K562 (cell line): ENCODE measurements around the gene COX6B2. TPM values are rescaled to one million over a fixed set of nuclear protein-coding genes. Genes with fewer than 3 reads are reported as not detected.

Source experiments
- CXXC5 ChIP-seq: fragments of 250-450 bp; sonication (Bioruptor Pico); IDR thresholded peaks from 2 replicates; pipeline ENCODE4 v1.8.0; 2022; ENCODE audit warnings: inconsistent platforms, mild to moderate bottlenecking, moderate library complexity
- EP400 ChIP-seq: fragments of 450-650 bp; IDR thresholded peaks from 2 replicates; pipeline ENCODE4 v1.6.1; 2017; ENCODE audit warnings: antibody characterized with exemption, mild to moderate bottlenecking, moderate library complexity
- FOXJ3 ChIP-seq: sonication (generic); formaldehyde crosslinking; IDR thresholded peaks from 2 replicates; pipeline ENCODE4 v1.4.0; 2020; ENCODE audit warnings: mild to moderate bottlenecking, missing genetic modification reagents
- HLTF ChIP-seq: fragments of 450-650 bp; IDR thresholded peaks from 2 replicates; pipeline ENCODE4 v1.6.1; 2016
- IRF2 ChIP-seq: sonication (generic); formaldehyde crosslinking; IDR thresholded peaks from 2 replicates; pipeline ENCODE4 v1.8.1; 2022; ENCODE audit warnings: mild to moderate bottlenecking, missing genetic modification reagents
- MCM5 ChIP-seq: fragments of 450-650 bp; IDR thresholded peaks from 2 replicates; pipeline ENCODE4 v1.6.1; 2016; ENCODE audit warnings: low read depth
- NFE2 ChIP-seq: IDR thresholded peaks from 2 replicates; pipeline ENCODE4 v1.6.1; 2014; ENCODE audit warnings: antibody characterized with exemption, low read depth
- PHF8 ChIP-seq: fragments of 200-600 bp; sonication (generic); IDR thresholded peaks from 2 replicates; pipeline ENCODE4 v1.6.1; 2012; ENCODE audit warnings: mixed run types, mild to moderate bottlenecking, inconsistent platforms, low read length, moderate library complexity, borderline replicate concordance
- RHOXF2B ChIP-seq: fragments of 250-450 bp; sonication (Bioruptor Pico); conservative IDR thresholded peaks from 2 replicates; pipeline ENCODE4 v1.5.1; 2021
- TCF3 ChIP-seq: sonication (generic); formaldehyde crosslinking; IDR thresholded peaks from 2 replicates; pipeline ENCODE4 v1.4.0; 2020; ENCODE audit warnings: mild to moderate bottlenecking, missing genetic modification reagents
- ZNF121 ChIP-seq: sonication (generic); formaldehyde crosslinking; conservative IDR thresholded peaks from 2 replicates; pipeline ENCODE4 v1.8.0; 2022; ENCODE audit warnings: missing genetic modification reagents
- ZNF263 ChIP-seq: sonication (generic); formaldehyde crosslinking; IDR thresholded peaks from 2 replicates; pipeline ENCODE4 v1.8.0; 2022; ENCODE audit warnings: mild to moderate bottlenecking, missing genetic modification reagents, borderline replicate concordance
- ZNF3 ChIP-seq: fragments of 250-450 bp; sonication (Bioruptor Pico); IDR thresholded peaks from 2 replicates; pipeline ENCODE4 v1.5.0; 2021; ENCODE audit warnings: mild to moderate bottlenecking, moderate library complexity
- ZNF57 ChIP-seq: fragments of 450-650 bp; formaldehyde crosslinking; IDR thresholded peaks from 2 replicates; pipeline ENCODE4 v1.4.0; 2020; ENCODE audit warnings: mild to moderate bottlenecking, moderate library complexity
- ZNF764 ChIP-seq: fragments of 250-450 bp; sonication (Bioruptor Pico); IDR thresholded peaks from 2 replicates; pipeline ENCODE4 v1.4.0; 2020; ENCODE audit warnings: low read depth, mild to moderate bottlenecking, moderate library complexity
- ZNF778 ChIP-seq: fragments of 450-650 bp; formaldehyde crosslinking; IDR thresholded peaks from 2 replicates; pipeline ENCODE4 v1.4.0; 2020; ENCODE audit warnings: mild to moderate bottlenecking, moderate library complexity
- polyA plus RNA-seq, 8 experiments: library from polyadenylated mRNA; depleted of rRNA in 4 of 8; stranded (reverse) in 5 of 8; unstranded in 3 of 8; fragments of >200 nt; fragmentation: Nextera tagmentation in 2 of 8; fragmentation: Illumina TruSeq in 1 of 8; extraction: Ambion mirVana in 2 of 8; extraction: Trizol in 1 of 8; gene quantifications; 2 replicates each; pipeline versions ENCODE4 v1.2.1 to v1.2.3, GENCODE V29; 2011 to 2014; ENCODE audit warnings: inconsistent platforms in 1 of 8, missing spikeins in 1 of 8
- total RNA-seq, 7 experiments: library from RNA; depleted of rRNA in 6 of 7; stranded (reverse); fragments of >200 nt in 6 of 7; fragmentation: Illumina TruSeq in 2 of 7; extraction: Trizol in 2 of 7; gene quantifications; 2 replicates each; pipeline versions ENCODE4 v1.2.1 to v1.2.3, GENCODE V29; 2011 to 2021; ENCODE audit warnings: low replicate concordance in 1 of 7
- TF ChIP-seq, protein P1 (sequence below): fragments of 200-800 bp; sonication (Bioruptor generic); IDR thresholded peaks from 2 replicates; pipeline ENCODE4 v1.6.1; 2017; ENCODE audit warnings: missing genetic modification characterization, missing compliant biosample characterization
- TF ChIP-seq, protein P2 (sequence below): sonication (generic); formaldehyde crosslinking; IDR thresholded peaks from 2 replicates; pipeline ENCODE4 v1.9.0; 2022; ENCODE audit warnings: mild to moderate bottlenecking, missing genetic modification reagents
- TF ChIP-seq, protein P3 (sequence below): fragments of 150-350 bp; conservative IDR thresholded peaks from 2 replicates; pipeline ENCODE4 v1.6.1; 2014; ENCODE audit warnings: low read length
- TF ChIP-seq, protein P4 (sequence below), 3 experiments: IDR thresholded peaks in 2 of 3; conservative IDR thresholded peaks in 1 of 3; 2 replicates each; pipeline ENCODE4 v1.5.1; 2011 to 2012; ENCODE audit warnings: low read length in 3 of 3, mild to moderate bottlenecking in 3 of 3, control low read depth in 2 of 3, improper control_type of control experiment in 1 of 3, inconsistent platforms in 1 of 3, low read depth in 1 of 3, mixed read lengths in 1 of 3, moderate library complexity in 1 of 3; ENCODE audit not compliant: insufficient read depth in 2 of 3
- TF ChIP-seq, protein P5 (sequence below): fragments of 450-650 bp; formaldehyde crosslinking; conservative IDR thresholded peaks from 2 replicates; pipeline ENCODE4 v1.4.0; 2022; ENCODE audit warnings: mild to moderate bottlenecking, missing genetic modification characterization

The COX6B2 gene
- total and polyA plus RNA-seq, 9 of the 15 experiments (the other 6 are each of a cell fraction or from before 2014, with no cell fraction given): 0.40 to 2.5 (median 0.83) TPM

DNA sequence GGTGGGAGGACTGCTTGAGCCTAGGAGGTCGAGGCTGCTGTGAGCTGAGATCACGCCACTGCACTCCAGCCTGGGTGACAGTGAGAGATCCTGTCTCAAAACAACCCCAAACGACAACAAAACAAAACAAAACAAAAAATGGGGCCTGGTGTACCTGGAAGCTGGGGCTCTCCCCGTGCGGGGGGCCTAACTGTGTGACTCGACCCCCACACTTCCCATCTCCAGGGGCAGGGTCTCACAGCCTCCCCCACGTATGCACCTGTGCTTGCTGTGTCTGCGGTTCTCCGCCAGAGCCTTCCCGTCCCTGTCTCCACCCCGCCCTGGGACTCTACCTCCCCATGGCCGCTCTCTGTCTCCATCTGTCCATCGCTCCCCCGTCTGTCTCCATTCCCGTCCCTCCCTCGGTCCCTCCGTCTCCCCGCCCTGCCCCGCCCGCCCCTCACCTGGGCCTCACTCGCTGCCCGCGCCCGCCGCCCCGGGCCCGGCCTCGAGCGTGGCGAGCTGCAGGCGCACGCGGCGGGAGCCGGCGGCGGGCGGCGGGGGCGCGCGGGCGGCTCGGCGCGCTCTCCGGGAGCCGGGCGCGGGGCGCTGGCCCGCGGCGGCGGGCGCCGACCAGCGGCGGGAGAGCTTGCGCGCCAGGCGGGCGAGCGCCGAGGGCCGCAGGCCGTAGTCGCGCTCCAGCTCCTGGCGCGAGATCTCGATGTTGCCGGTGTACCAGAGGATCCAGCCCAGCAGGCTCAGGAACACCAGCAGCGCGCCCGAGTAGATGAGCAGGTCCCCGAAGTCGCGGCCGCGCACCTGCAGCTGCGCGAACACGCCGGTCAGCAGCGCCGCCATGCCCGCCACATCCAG is 29.0 kb upstream of the COX6B2 start (continued):
- no peak for TF ChIP-seq FOXJ3 (CRISPR knock-in tag)
- peak; percentile 70; the same call in 1 of the 2 replicates for TF ChIP-seq PHF8
- TF ChIP-seq, protein P1, sequence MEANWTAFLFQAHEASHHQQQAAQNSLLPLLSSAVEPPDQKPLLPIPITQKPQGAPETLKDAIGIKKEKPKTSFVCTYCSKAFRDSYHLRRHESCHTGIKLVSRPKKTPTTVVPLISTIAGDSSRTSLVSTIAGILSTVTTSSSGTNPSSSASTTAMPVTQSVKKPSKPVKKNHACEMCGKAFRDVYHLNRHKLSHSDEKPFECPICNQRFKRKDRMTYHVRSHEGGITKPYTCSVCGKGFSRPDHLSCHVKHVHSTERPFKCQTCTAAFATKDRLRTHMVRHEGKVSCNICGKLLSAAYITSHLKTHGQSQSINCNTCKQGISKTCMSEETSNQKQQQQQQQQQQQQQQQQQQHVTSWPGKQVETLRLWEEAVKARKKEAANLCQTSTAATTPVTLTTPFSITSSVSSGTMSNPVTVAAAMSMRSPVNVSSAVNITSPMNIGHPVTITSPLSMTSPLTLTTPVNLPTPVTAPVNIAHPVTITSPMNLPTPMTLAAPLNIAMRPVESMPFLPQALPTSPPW (CRISPR knock-in tag): peak; percentile 60; the same call in 1 of the 2 replicates
- peak; percentile 31; the same call in 1 of the 2 replicates for TF ChIP-seq ZNF263 (CRISPR knock-in tag)
- TF ChIP-seq ZNF121 (CRISPR knock-in tag): no peak
- no peak for TF ChIP-seq MCM5
- TF ChIP-seq ZNF764 (CRISPR knock-in tag): no peak
- no peak for TF ChIP-seq TCF3 (CRISPR knock-in tag)
- peak; percentile 71; the same call in 1 of the 2 replicates for TF ChIP-seq HLTF
- TF ChIP-seq, protein P2, sequence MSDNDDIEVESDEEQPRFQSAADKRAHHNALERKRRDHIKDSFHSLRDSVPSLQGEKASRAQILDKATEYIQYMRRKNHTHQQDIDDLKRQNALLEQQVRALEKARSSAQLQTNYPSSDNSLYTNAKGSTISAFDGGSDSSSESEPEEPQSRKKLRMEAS (CRISPR knock-in tag): peak; percentile 9; the same call in 1 of the 2 replicates
- TF ChIP-seq, protein P3, sequence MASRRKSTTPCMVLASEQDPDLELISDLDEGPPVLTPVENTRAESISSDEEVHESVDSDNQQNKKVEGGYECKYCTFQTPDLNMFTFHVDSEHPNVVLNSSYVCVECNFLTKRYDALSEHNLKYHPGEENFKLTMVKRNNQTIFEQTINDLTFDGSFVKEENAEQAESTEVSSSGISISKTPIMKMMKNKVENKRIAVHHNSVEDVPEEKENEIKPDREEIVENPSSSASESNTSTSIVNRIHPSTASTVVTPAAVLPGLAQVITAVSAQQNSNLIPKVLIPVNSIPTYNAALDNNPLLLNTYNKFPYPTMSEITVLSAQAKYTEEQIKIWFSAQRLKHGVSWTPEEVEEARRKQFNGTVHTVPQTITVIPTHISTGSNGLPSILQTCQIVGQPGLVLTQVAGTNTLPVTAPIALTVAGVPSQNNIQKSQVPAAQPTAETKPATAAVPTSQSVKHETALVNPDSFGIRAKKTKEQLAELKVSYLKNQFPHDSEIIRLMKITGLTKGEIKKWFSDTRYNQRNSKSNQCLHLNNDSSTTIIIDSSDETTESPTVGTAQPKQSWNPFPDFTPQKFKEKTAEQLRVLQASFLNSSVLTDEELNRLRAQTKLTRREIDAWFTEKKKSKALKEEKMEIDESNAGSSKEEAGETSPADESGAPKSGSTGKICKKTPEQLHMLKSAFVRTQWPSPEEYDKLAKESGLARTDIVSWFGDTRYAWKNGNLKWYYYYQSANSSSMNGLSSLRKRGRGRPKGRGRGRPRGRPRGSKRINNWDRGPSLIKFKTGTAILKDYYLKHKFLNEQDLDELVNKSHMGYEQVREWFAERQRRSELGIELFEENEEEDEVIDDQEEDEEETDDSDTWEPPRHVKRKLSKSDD: no peak
- TF ChIP-seq, protein P4, sequence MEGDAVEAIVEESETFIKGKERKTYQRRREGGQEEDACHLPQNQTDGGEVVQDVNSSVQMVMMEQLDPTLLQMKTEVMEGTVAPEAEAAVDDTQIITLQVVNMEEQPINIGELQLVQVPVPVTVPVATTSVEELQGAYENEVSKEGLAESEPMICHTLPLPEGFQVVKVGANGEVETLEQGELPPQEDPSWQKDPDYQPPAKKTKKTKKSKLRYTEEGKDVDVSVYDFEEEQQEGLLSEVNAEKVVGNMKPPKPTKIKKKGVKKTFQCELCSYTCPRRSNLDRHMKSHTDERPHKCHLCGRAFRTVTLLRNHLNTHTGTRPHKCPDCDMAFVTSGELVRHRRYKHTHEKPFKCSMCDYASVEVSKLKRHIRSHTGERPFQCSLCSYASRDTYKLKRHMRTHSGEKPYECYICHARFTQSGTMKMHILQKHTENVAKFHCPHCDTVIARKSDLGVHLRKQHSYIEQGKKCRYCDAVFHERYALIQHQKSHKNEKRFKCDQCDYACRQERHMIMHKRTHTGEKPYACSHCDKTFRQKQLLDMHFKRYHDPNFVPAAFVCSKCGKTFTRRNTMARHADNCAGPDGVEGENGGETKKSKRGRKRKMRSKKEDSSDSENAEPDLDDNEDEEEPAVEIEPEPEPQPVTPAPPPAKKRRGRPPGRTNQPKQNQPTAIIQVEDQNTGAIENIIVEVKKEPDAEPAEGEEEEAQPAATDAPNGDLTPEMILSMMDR (IDR thresholded peaks at IDR 0.05 in 2 of 3, conservative IDR thresholded peaks at IDR 0.05 in 1 of 3; ENCODE audit: insufficient read depth in 2 of 3, low read depth in 1 of 3, low read length in 3 of 3): peak in 2 of 3 experiments; percentile 38 to 61; a peak in 4 of 6 replicates
- TF ChIP-seq NFE2: no peak
- TF ChIP-seq RHOXF2B (CRISPR knock-in tag): no peak
- peak; percentile 70 for TF ChIP-seq CXXC5 (CRISPR knock-in tag)
- no peak for TF ChIP-seq ZNF3 (CRISPR knock-in tag)
- no peak for TF ChIP-seq ZNF778
- no peak for TF ChIP-seq ZNF57 (CRISPR knock-in tag)
- TF ChIP-seq, protein P5, sequence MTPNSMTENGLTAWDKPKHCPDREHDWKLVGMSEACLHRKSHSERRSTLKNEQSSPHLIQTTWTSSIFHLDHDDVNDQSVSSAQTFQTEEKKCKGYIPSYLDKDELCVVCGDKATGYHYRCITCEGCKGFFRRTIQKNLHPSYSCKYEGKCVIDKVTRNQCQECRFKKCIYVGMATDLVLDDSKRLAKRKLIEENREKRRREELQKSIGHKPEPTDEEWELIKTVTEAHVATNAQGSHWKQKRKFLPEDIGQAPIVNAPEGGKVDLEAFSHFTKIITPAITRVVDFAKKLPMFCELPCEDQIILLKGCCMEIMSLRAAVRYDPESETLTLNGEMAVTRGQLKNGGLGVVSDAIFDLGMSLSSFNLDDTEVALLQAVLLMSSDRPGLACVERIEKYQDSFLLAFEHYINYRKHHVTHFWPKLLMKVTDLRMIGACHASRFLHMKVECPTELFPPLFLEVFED: no peak
- peak; percentile 45; the same call in 1 of the 2 replicates for TF ChIP-seq EP400
- TF ChIP-seq IRF2 (CRISPR knock-in tag): no peak
